Subcutaneous abdominal adipose tissue (tissue), 5 donors: ENCODE measurements around the gene PRDM5.

Experiments
- H3K27ac ChIP-seq: one replicate; pipeline ENCODE4 v1.7.0; 2013; ENCODE audit warnings: low read depth, mild to moderate bottlenecking, inconsistent platforms, low read length, moderate library complexity
- H3K27me3 ChIP-seq, 5 donors: one replicate each; pipeline ENCODE4 v1.7.0; 2013; ENCODE audit warnings: low read length in 5 of 5, inconsistent platforms in 1 of 5; ENCODE audit not compliant: control insufficient read depth in 5 of 5, insufficient read depth in 4 of 5
- H3K36me3 ChIP-seq, 5 donors: one replicate each; pipeline ENCODE4 v1.7.0; 2013; ENCODE audit warnings: low read length in 5 of 5; ENCODE audit not compliant: control insufficient read depth in 5 of 5, insufficient read depth in 5 of 5
- H3K4me1 ChIP-seq, 5 donors: one replicate each; pipeline ENCODE4 v1.7.0; 2013; ENCODE audit warnings: low read length in 5 of 5, mild to moderate bottlenecking in 3 of 5, moderate library complexity in 1 of 5; ENCODE audit not compliant: control insufficient read depth in 5 of 5, insufficient read depth in 5 of 5
- H3K4me3 ChIP-seq, 5 donors: one replicate each; pipeline ENCODE4 v1.7.0; 2013; ENCODE audit warnings: low read length in 5 of 5, low read depth in 1 of 5
- H3K9ac ChIP-seq, 5 donors: one replicate each; pipeline ENCODE4 v1.7.0; 2013; ENCODE audit warnings: low read length in 5 of 5, mild to moderate bottlenecking in 4 of 5, moderate library complexity in 3 of 5
- H3K9me3 ChIP-seq, 5 donors: one replicate each; pipeline ENCODE4 v1.7.0; 2013; ENCODE audit warnings: low read length in 5 of 5; ENCODE audit not compliant: control insufficient read depth in 5 of 5
- donor health status: healthy.
- donor health status: healthy.
- donor health status: healthy.
- donor health status: healthy.
- donor health status: healthy.

PRDM5 gene

DNA sequence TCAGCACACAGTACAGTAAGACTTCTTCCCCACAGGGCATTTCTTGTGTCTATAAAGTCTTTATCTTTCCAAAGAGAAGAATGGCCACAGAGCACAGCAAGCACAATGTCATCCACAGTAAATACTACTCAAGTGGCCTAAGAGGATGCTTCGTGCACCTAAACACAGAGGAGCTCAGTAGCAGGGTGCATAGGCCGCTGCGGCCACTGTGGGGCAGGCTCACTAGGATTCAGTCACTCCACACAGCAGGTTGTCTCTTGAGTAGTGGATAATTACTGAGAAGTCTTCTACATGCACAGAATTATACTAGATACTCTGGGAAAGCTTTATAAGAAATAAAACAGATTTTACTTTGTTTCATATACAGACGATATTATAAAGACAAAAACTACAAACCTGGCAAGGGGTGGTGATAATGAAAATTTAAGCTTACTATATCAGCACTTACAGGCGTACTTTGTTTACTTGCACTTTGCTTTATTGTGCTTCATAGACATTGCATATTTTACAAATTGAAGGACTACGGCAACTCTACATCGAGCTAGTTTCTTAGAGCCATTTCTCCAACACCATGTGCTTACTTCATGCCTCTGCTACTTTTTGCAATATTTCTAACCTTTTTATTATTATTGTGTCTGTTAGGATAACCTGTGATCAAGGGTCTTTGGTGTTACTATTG, 78.5 kb downstream of the PRDM5 start:
- no peak overlapping the region for H3K27ac ChIP-seq
- H3K9ac ChIP-seq = no peak overlapping the region
- H3K4me1 ChIP-seq = peaks cover 0 to 5% (median 0%) of the 10 kb centered on the region in 5 donors
- no peaks in the 10 kb centered on the region for H3K36me3 ChIP-seq
- no peak overlapping the region for H3K4me3 ChIP-seq
- no peaks in the 10 kb centered on the region for H3K9me3 ChIP-seq
- no peaks in the 10 kb centered on the region for H3K27me3 ChIP-seq

GRCh38 chr4:120842031-120842430, 80.5 kb downstream of the PRDM5 start:
- peaks cover 0 to 5% (median 0%) of the 10 kb centered on the region in 5 donors for H3K4me1 ChIP-seq
- no peak overlapping the region for H3K9ac ChIP-seq
- H3K9me3 ChIP-seq = no peaks in the 10 kb centered on the region
- H3K36me3 ChIP-seq = peaks cover 0 to 4% (median 0%) of the 10 kb centered on the region in 5 donors
- no peaks in the 10 kb centered on the region for H3K27me3 ChIP-seq
- H3K27ac ChIP-seq = no peak overlapping the region
- H3K4me3 ChIP-seq = no peak overlapping the region

GRCh38 chr4:120841580-120841979, 80.9 kb downstream of the PRDM5 start:
- Histone ChIP-seq H3K27me3 (no peaks in the 10 kb centered on the region), H3K27ac (no peak overlapping the region), H3K4me1 (peaks cover 0 to 5% (median 0%) of the 10 kb centered on the region in 5 donors), H3K36me3 (peaks cover 0 to 4% (median 0%) of the 10 kb centered on the region in 5 donors), H3K9me3 (no peaks in the 10 kb centered on the region), H3K4me3 (no peak overlapping the region), H3K9ac (no peak overlapping the region)

GRCh38 chr4:120839974-120840751, 82.4 kb downstream of the PRDM5 start:
- Histone ChIP-seq H3K9me3 (no peaks in the 10 kb centered on the region), H3K4me1 (peaks cover 0 to 5% (median 0%) of the 10 kb centered on the region in 5 donors), H3K27ac (no peak overlapping the region), H3K36me3 (peaks cover 0 to 4% (median 0%) of the 10 kb centered on the region in 5 donors), H3K9ac (no peak overlapping the region), H3K4me3 (no peak overlapping the region), H3K27me3 (no peaks in the 10 kb centered on the region)

DNA sequence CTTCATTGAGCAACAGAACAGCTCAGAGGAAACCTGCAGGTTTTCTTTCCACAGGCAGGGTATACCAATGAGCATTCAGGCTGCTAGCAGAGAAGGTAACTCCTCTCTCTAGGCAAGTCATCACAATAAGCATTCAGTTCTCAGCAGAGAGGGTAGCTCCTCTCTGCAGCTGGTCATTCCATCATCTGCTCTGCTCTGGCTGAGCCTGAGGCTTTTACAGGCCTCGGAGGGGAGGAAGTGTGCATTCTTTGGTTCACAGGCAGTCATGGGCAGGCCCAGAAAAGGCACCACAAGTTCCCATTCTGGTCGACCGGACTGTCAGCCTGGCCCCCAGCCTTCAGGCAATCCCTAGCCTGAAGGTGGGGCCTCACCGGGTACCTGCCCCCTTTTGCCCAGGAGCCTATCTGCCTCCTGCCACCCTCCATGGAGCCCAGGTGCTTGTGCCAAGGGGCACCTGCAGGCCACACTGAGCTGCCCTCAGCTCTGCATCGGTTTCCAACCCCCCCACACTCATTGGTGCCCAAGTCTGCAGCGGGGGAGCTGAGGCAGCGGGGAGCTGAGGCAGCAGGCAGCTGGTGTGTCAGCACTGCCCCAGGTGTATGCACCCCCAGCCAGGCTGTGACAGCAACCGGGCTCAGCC, 83.1 kb downstream of the PRDM5 start:
- Histone ChIP-seq H3K4me3 (no peak overlapping the region), H3K9me3 (peaks cover 0 to 3% (median 2%) of the 10 kb centered on the region in 5 donors), H3K27ac (no peak overlapping the region), H3K9ac (no peak overlapping the region), H3K4me1 (peaks cover 0 to 5% (median 0%) of the 10 kb centered on the region in 5 donors), H3K27me3 (no peaks in the 10 kb centered on the region), H3K36me3 (peaks cover 0 to 4% (median 0%) of the 10 kb centered on the region in 5 donors)

- Histone ChIP-seq H3K27me3 (no peaks in the 10 kb centered on the region), H3K9me3 (peaks cover 0 to 7% (median 7%) of the 10 kb centered on the region in 5 donors), H3K27ac (no peak overlapping the region), H3K36me3 (peaks cover 0 to 4% (median 0%) of the 10 kb centered on the region in 5 donors), H3K4me1 (peaks cover 0 to 5% (median 0%) of the 10 kb centered on the region in 5 donors), H3K4me3 (no peak overlapping the region), H3K9ac (no peak overlapping the region)
These were observed 83.7 kb downstream of the PRDM5 start for GRCh38 chr4:120838784-120839183.

DNA sequence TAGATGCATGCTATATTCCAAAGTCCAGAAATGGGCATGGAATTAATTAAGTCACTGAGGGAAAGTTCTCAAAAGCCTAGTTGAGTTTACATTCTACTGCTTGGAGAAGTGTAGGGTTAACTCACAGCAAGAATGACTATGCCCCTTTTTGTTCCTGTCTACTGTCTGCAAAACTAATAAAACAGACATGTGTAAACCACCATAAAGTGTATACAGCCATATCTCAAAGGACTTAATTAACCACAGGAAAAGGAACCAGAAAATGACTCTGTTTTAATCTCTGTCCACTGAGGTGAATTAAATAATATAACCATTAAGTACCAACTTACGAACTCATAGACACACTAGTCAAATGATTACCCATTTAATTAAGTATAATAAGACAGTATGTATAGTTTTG, 84.9 kb downstream of the PRDM5 start:
- Histone ChIP-seq H3K27ac (no peak overlapping the region), H3K36me3 (peaks cover 0 to 4% (median 0%) of the 10 kb centered on the region in 5 donors), H3K9ac (no peak overlapping the region), H3K4me1 (peaks cover 0 to 5% (median 0%) of the 10 kb centered on the region in 5 donors), H3K9me3 (peaks cover 0 to 7% (median 7%) of the 10 kb centered on the region in 5 donors), H3K27me3 (no peaks in the 10 kb centered on the region), H3K4me3 (no peak overlapping the region)

GRCh38 chr4:120835342-120835741, 87.2 kb downstream of the PRDM5 start:
- no peak overlapping the region for H3K4me3 ChIP-seq
- no peaks in the 10 kb centered on the region for H3K27me3 ChIP-seq
- peaks cover 0 to 4% (median 0%) of the 10 kb centered on the region in 5 donors for H3K36me3 ChIP-seq
- H3K9ac ChIP-seq = no peak overlapping the region
- no peak overlapping the region for H3K27ac ChIP-seq
- H3K9me3 ChIP-seq = peaks cover 0 to 7% (median 7%) of the 10 kb centered on the region in 5 donors
- H3K4me1 ChIP-seq = peaks cover 0 to under 1% (median 0%) of the 10 kb centered on the region in 5 donors

DNA sequence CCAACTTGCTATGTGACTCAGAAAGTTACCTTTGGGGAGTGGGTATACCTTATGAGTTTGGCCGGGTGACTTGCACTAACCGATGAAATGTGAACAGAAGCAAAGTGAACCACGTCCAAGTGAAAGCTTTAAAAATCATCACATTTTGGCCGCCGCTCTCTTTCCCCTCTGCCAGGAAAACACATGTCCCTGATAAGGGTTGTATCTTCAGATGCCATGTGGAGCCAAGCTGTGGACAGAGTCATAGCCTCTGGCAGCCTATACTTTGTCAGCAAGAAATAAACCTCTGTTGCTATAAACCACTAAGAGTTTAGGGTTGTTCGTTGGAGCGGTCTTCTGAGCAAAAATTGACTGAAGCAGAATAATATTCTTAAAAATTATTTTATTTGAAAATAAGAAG, 92.3 kb downstream of the PRDM5 start:
- Histone ChIP-seq H3K36me3 (no peaks in the 10 kb centered on the region), H3K9me3 (peaks cover 0 to 7% (median 7%) of the 10 kb centered on the region in 5 donors), H3K27ac (no peak overlapping the region), H3K4me3 (no peak overlapping the region), H3K4me1 (peaks cover 0 to 10% (median 0%) of the 10 kb centered on the region in 5 donors), H3K9ac (no peak overlapping the region), H3K27me3 (no peaks in the 10 kb centered on the region)
